Sigmoid colon (tissue), 7 donors: ENCODE measurements around the gene BDP1. TPM values are rescaled to one million over a fixed set of nuclear protein-coding genes. Genes with fewer than 3 reads are reported as not detected.

Experiments used
- DNase-seq: peaks from one replicate; pipeline ENCODE4 v3.0.0-alpha.2; 2019
- H3K27ac ChIP-seq, 4 donors: fragments of 200-600 bp; sonication (generic); one replicate each; pipeline ENCODE4 v1.5.1; 2016 to 2019; ENCODE audit warnings: mild to moderate bottlenecking in 1 of 4
- H3K27me3 ChIP-seq, 3 donors: fragments of 200-600 bp; sonication (generic); one replicate each; pipeline ENCODE4 v1.5.1; 2019; ENCODE audit warnings: mild to moderate bottlenecking in 1 of 3
- H3K36me3 ChIP-seq, 4 donors: fragments of 200-600 bp; sonication (generic); one replicate each; pipeline ENCODE4 v1.5.1; 2016 to 2019
- H3K4me1 ChIP-seq, 4 donors: fragments of 200-600 bp; sonication (generic); one replicate each; pipeline ENCODE4 v1.5.1; 2017 to 2019
- H3K4me3 ChIP-seq, 4 donors: fragments of 200-600 bp; sonication (generic); one replicate each; pipeline ENCODE4 v1.5.1; 2017 to 2019; ENCODE audit warnings: mild to moderate bottlenecking in 2 of 4, moderate library complexity in 1 of 4
- H3K9me3 ChIP-seq, 4 donors: fragments of 200-600 bp in 3 of 4; sonication (generic) in 3 of 4; one replicate each; pipeline versions ENCODE4 v1.5.1 to v1.6.1; 2013 to 2019
- EP300 ChIP-seq, 4 donors: sonication (generic); formaldehyde crosslinking; IDR thresholded peaks; one replicate each; pipeline ENCODE4 v1.6.1; 2017; ENCODE audit warnings: antibody characterized with exemption in 4 of 4
- POLR2A ChIP-seq, 2 donors: fragments of 450-650 bp; IDR thresholded peaks; one replicate each; pipeline ENCODE4 v1.6.1; 2016; ENCODE audit warnings: antibody characterized with exemption in 2 of 2, mild to moderate bottlenecking in 2 of 2, moderate library complexity in 2 of 2
- POLR2AphosphoS5 ChIP-seq, 4 donors: sonication (generic); formaldehyde crosslinking; IDR thresholded peaks; one replicate each; pipeline ENCODE4 v1.6.1; 2017; ENCODE audit warnings: antibody characterized with exemption in 4 of 4
- WGBS, 2 donors: extraction: QIAGEN DNeasy Blood & Tissue Kit; methylation state at CpG; one replicate each; pipeline ENCODE4 v1.1.7; 2013; 5-methylcytosine and 5-hydroxymethylcytosine counted together
- intact Hi-C: fragments of 100-400 bp; cut with DNase I; formaldehyde crosslinking; loops from one replicate; pipeline ENCODE4 v1.15.1; 2023
- polyA plus RNA-seq, 3 donors: library from polyadenylated mRNA; stranded (reverse); fragments of 200-250 nt; gene quantifications; one replicate each; pipeline ENCODE4 v1.2.3, GENCODE V29; 2013
- total RNA-seq, 4 donors: library from RNA; depleted of rRNA; stranded (reverse); fragments of >200 nt; gene quantifications; one replicate each; pipeline ENCODE4 v1.1.0, GENCODE V29; 2016
- TF ChIP-seq, protein P1 (sequence below), 4 experiments: fragments of 450-650 bp in 3 of 4; fragments of 200-600 bp in 1 of 4; IDR thresholded peaks; one replicate each; pipeline ENCODE4 v1.5.1; 2016 to 2019; ENCODE audit warnings: antibody characterized with exemption in 4 of 4, mild to moderate bottlenecking in 3 of 4, moderate library complexity in 2 of 4
- donor health status: healthy with polysubstance abuse.
- donor health status: Bipolar disorder and iron deficiency.
- donor health status: healthy.

The BDP1 gene
- total and polyA plus RNA-seq, 7 donors: 4.8 to 33.0 (median 26.6) TPM

DNA sequence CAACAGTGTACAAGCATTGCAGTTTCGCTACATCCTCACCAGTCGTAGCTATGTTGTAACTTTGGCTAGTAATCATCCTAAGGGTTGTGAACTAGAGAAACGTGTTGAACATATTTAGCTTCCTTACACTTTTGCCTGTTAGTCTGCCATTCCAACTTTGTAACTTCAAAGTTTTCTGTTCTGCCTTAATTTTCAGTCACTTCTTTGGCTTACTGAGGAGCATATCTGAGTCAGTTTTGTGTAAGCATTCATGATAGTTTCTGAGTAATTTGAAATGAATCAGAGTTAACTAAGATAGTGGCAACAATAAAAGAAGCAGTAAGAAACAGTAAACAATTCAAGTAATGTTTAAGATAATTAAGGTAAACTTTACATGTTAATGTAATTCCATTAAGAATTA, 72.8 kb downstream of the BDP1 start:
- intact Hi-C loops: loop anchor here (10.0 kb wide), 1 partner anchor 63 kb away; no protein-coding TSS in a partner anchor
- 86 to 88% methylated on average over 3 of the region's 3 CpGs for WGBS, 2 donors
- H3K27me3 ChIP-seq: no peaks in the 10 kb centered on the region
- H3K27ac ChIP-seq: no peak overlapping the region
- DNase-seq: no peak
- H3K36me3 ChIP-seq: peaks cover 0 to 37% (median 7%) of the 10 kb centered on the region in 4 donors
- no peaks in the 10 kb centered on the region for H3K4me1 ChIP-seq
- TF ChIP-seq POLR2AphosphoS5 (IDR thresholded peaks at IDR 0.05): no peak
- TF ChIP-seq, protein P1, sequence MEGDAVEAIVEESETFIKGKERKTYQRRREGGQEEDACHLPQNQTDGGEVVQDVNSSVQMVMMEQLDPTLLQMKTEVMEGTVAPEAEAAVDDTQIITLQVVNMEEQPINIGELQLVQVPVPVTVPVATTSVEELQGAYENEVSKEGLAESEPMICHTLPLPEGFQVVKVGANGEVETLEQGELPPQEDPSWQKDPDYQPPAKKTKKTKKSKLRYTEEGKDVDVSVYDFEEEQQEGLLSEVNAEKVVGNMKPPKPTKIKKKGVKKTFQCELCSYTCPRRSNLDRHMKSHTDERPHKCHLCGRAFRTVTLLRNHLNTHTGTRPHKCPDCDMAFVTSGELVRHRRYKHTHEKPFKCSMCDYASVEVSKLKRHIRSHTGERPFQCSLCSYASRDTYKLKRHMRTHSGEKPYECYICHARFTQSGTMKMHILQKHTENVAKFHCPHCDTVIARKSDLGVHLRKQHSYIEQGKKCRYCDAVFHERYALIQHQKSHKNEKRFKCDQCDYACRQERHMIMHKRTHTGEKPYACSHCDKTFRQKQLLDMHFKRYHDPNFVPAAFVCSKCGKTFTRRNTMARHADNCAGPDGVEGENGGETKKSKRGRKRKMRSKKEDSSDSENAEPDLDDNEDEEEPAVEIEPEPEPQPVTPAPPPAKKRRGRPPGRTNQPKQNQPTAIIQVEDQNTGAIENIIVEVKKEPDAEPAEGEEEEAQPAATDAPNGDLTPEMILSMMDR (IDR thresholded peaks at IDR 0.05): no peak
- no peak overlapping the region for H3K4me3 ChIP-seq
- H3K9me3 ChIP-seq: no peaks in the 10 kb centered on the region

DNA sequence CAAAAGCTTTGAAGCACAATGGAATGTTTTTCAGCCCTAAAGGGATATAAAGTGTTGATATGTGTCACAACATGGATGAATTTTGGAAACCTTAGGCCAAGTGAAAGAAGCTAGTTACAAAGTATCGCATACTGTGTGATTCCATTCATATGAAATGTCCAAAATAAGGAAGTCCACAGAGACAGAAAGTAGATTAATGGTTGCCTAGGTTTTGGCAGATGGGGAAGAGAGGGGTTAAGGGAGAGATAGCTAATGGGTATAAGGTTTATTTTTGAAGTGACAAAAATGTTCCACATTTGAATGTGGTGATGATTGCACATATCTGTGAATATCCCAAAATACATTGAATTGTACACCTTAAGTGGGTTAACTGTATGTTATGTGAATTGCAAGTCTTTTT, 74.2 kb downstream of the BDP1 start:
- Histone ChIP-seq H3K4me1 (no peaks in the 10 kb centered on the region), H3K4me3 (no peak overlapping the region), H3K9me3 (no peaks in the 10 kb centered on the region), H3K36me3 (peaks cover 0 to 33% (median 0%) of the 10 kb centered on the region in 4 donors), H3K27me3 (no peaks in the 10 kb centered on the region), H3K27ac (no peak overlapping the region)
- 90 to 92% methylated on average over 1 of the region's 1 CpG for WGBS, 2 donors
- no peak for TF ChIP-seq POLR2A (IDR thresholded peaks at IDR 0.05)
- TF ChIP-seq POLR2AphosphoS5 (IDR thresholded peaks at IDR 0.05): no peak
- TF ChIP-seq, protein P1 (IDR thresholded peaks at IDR 0.05): no peak
- no peak for TF ChIP-seq EP300 (IDR thresholded peaks at IDR 0.05)
- no peak for DNase-seq
- intact Hi-C loops: loop anchor here (10.0 kb wide), 1 partner anchor 65 kb away; no protein-coding TSS in a partner anchor

DNA sequence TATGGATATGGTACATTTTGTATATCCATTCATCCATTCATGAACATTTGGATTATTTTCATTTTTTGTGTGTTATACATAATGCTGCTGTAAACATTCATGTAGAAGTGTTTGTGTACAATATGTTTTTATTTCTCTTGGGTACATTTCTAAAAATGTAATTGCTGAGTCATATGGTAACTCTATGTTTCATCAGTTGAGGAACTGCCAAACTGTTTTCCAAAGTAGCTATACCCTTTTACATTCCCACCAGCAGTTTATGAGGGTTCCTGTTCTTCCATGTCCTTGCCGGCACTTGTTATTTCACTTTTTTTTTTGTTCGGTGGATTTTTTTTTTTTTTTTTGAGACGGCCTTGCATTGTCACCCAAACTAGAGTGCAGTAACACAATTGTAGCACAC, 77.7 kb downstream of the BDP1 start:
- no peak for DNase-seq
- Histone ChIP-seq H3K27me3 (no peaks in the 10 kb centered on the region), H3K36me3 (peaks cover 0 to 39% (median 7%) of the 10 kb centered on the region in 4 donors), H3K4me3 (no peak overlapping the region), H3K27ac (peak overlapping the region in 1 of 4 donors; percentile 22), H3K9me3 (no peaks in the 10 kb centered on the region), H3K4me1 (no peaks in the 10 kb centered on the region)
- WGBS, 2 donors: 83 to 96% methylated on average over 3 of the region's 3 CpGs
- intact Hi-C loops: no loop called here
- TF ChIP-seq, protein P1 (IDR thresholded peaks at IDR 0.05): no peak
- no peak for TF ChIP-seq EP300 (IDR thresholded peaks at IDR 0.05)
- TF ChIP-seq POLR2A (IDR thresholded peaks at IDR 0.05): no peak
- TF ChIP-seq POLR2AphosphoS5 (IDR thresholded peaks at IDR 0.05): no peak

DNA sequence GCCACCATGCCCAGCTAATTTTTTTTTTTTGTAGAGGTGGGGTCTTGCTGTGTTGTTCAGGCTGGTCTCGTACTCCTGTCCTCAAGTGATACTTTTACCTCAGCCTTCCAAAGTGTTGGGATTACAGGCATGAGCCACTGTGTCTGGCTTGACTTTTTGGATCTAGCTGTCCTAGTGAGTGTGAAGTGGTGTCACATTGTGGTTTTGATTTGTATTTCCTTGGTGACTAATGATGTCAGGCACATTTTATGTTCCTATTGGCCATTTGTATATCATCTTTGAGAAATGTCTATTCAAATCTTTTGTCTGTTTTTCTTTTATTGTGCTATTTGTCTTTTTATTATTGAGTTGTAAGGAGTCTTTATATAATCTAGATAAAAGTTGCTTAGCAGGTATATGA, 78.2 kb downstream of the BDP1 start:
- Histone ChIP-seq H3K4me1 (no peaks in the 10 kb centered on the region), H3K27ac (peak overlapping the region in 1 of 4 donors; percentile 22), H3K36me3 (peaks cover 0 to 41% (median 7%) of the 10 kb centered on the region in 4 donors)

More for the DNA sequence above, 78.2 kb downstream of the BDP1 start:
- no peak for DNase-seq
- WGBS, 2 donors: 98 to 100% methylated on average over 1 of the region's 1 CpG
- Histone ChIP-seq H3K9me3 (no peaks in the 10 kb centered on the region), H3K4me3 (no peak overlapping the region), H3K27me3 (no peaks in the 10 kb centered on the region)
- intact Hi-C loops: no loop called here
- TF ChIP-seq EP300 (IDR thresholded peaks at IDR 0.05) (no peak), POLR2AphosphoS5 (IDR thresholded peaks at IDR 0.05) (no peak), POLR2A (IDR thresholded peaks at IDR 0.05) (no peak)
- TF ChIP-seq, protein P1 (IDR thresholded peaks at IDR 0.05): no peak
